Measurements from ENCODE around the gene CHMP3.
"Not testable (repeated sequence)": the region's sequence is repeated elsewhere in the genome, so short reads cannot be mapped to it uniquely, and the experiment has no call there.

DNA sequence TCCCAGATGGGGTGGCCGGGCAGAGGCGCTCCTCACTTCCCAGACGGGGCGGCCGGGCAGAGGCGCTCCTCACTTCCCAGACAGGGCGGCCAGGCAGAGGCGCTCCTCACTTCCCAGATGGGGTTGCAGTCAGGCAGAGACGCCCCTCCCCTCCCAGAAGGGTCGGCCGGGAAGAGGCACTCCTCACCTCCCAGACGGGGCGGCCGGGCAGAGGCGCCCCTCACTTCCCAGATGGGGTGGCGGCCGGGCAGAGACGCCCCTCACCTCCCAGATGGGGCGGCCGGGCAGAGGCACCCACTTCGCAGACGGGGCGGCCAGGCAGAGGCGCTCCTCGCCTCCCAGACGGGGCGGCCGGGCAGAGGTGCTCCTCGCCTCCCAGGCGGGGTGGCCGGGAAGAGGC lies 13.8 kb downstream of the CHMP3 start:
- TF ChIP-seq, protein P1, sequence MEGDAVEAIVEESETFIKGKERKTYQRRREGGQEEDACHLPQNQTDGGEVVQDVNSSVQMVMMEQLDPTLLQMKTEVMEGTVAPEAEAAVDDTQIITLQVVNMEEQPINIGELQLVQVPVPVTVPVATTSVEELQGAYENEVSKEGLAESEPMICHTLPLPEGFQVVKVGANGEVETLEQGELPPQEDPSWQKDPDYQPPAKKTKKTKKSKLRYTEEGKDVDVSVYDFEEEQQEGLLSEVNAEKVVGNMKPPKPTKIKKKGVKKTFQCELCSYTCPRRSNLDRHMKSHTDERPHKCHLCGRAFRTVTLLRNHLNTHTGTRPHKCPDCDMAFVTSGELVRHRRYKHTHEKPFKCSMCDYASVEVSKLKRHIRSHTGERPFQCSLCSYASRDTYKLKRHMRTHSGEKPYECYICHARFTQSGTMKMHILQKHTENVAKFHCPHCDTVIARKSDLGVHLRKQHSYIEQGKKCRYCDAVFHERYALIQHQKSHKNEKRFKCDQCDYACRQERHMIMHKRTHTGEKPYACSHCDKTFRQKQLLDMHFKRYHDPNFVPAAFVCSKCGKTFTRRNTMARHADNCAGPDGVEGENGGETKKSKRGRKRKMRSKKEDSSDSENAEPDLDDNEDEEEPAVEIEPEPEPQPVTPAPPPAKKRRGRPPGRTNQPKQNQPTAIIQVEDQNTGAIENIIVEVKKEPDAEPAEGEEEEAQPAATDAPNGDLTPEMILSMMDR (IDR thresholded peaks at IDR 0.05), result not testable (repeated sequence)
- TF ChIP-seq EZH2 (IDR thresholded peaks at IDR 0.05; ENCODE audit: borderline replicate concordance, insufficient read depth, low read depth, low read length, poor library complexity, severe bottlenecking), result not testable (repeated sequence)

Measured in B cell (primary cell).